PFSK-1 (cell line): Measurements from ENCODE around the gene PGAM1.

Source experiments
- FOXP2 ChIP-seq: optimal IDR thresholded peaks from 2 replicates; pipeline ENCODE3; 2011; ENCODE audit warnings: borderline replicate concordance, control low read depth, inconsistent platforms; ENCODE audit not compliant: insufficient read depth; ENCODE audit errors: extremely low read length, extremely low read depth
- POLR2AphosphoS5 ChIP-seq: IDR thresholded peaks from 2 replicates; pipeline ENCODE4 v1.6.1; 2012; ENCODE audit warnings: low read depth, mild to moderate bottlenecking, control low read depth, low read length, moderate library complexity
- SIN3A ChIP-seq: IDR thresholded peaks from 2 replicates; pipeline ENCODE4 v1.6.1; 2012; ENCODE audit warnings: mild to moderate bottlenecking, low read length, moderate library complexity, borderline replicate concordance; ENCODE audit not compliant: insufficient read depth
- TAF1 ChIP-seq: IDR thresholded peaks from 2 replicates; pipeline ENCODE4 v1.6.1; 2012; ENCODE audit warnings: low read length, control low read depth, borderline replicate concordance; ENCODE audit not compliant: insufficient read depth
- TF ChIP-seq, protein P1 (sequence below), 2 experiments: IDR thresholded peaks; 2 replicates each; pipeline versions ENCODE4 v1.6.1 to v1.8.0; 2011 to 2012; ENCODE audit warnings: low read depth in 2 of 2, low read length in 2 of 2, control low read depth in 1 of 2, inconsistent platforms in 1 of 2, mild to moderate bottlenecking in 1 of 2, moderate library complexity in 1 of 2; ENCODE audit not compliant: insufficient read depth in 1 of 2

The PGAM1 gene

DNA sequence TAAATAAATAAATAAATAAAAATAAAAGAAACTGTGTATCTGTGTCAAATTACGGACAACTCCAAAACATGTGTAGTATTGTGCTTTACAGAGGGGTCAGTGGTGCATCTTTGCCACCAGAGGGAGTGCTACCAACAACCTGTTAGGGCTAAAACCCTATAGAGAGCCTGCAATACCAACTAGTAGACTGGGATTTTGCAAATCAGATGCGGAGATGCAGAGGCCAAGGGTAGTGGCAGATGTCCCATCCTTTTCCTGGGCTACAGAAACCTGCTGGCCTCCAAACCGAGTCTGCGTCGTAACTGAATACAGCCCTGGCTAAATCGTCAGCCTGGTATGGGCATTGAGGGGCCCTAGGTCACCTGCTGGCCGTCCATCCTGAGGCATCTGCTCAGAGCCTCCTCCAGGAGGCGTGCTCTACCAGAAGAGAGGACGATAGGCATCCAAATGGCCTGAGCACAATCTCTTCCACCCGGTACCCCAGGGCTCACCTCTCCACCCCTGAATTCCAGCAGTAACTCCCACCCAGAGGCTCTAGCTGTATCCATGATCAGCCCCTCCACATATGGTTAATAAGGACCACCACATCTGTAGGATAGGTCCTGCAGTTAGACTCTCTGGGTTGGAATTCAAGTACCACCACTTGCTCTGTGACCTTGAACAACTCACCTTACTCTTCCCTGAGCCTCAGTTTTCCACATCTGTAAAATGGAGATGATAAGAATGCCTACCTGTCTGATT lies 18.6 kb upstream of the PGAM1 start:
- no peak for TF ChIP-seq TAF1
- TF ChIP-seq POLR2AphosphoS5 = no peak
- TF ChIP-seq SIN3A = no peak
- no peak for TF ChIP-seq FOXP2
- TF ChIP-seq, protein P1, sequence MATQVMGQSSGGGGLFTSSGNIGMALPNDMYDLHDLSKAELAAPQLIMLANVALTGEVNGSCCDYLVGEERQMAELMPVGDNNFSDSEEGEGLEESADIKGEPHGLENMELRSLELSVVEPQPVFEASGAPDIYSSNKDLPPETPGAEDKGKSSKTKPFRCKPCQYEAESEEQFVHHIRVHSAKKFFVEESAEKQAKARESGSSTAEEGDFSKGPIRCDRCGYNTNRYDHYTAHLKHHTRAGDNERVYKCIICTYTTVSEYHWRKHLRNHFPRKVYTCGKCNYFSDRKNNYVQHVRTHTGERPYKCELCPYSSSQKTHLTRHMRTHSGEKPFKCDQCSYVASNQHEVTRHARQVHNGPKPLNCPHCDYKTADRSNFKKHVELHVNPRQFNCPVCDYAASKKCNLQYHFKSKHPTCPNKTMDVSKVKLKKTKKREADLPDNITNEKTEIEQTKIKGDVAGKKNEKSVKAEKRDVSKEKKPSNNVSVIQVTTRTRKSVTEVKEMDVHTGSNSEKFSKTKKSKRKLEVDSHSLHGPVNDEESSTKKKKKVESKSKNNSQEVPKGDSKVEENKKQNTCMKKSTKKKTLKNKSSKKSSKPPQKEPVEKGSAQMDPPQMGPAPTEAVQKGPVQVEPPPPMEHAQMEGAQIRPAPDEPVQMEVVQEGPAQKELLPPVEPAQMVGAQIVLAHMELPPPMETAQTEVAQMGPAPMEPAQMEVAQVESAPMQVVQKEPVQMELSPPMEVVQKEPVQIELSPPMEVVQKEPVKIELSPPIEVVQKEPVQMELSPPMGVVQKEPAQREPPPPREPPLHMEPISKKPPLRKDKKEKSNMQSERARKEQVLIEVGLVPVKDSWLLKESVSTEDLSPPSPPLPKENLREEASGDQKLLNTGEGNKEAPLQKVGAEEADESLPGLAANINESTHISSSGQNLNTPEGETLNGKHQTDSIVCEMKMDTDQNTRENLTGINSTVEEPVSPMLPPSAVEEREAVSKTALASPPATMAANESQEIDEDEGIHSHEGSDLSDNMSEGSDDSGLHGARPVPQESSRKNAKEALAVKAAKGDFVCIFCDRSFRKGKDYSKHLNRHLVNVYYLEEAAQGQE (IDR thresholded peaks at IDR 0.05; ENCODE audit: insufficient read depth in 1 of 2, low read depth in 2 of 2, low read length in 2 of 2) = no peak

DNA sequence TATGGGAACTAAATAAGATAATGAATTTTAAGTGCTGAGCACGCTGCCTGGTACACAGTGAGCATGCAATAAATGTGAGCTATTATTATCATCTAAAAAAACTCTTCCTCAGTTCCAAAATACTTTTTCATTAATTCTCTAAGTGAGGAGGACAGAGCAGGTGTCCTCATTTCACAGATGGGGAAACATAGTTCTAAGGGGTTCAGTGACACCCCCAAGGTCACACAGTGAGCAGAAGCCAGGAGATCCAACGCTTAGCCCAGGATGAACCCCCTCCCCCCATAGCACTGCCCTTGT lies 18.1 kb upstream of the PGAM1 start:
- TF ChIP-seq SIN3A (no peak), POLR2AphosphoS5 (no peak), TAF1 (no peak), FOXP2 (no peak)
- TF ChIP-seq, protein P1 (IDR thresholded peaks at IDR 0.05; ENCODE audit: insufficient read depth in 1 of 2, low read depth in 2 of 2, low read length in 2 of 2) = no peak

DNA sequence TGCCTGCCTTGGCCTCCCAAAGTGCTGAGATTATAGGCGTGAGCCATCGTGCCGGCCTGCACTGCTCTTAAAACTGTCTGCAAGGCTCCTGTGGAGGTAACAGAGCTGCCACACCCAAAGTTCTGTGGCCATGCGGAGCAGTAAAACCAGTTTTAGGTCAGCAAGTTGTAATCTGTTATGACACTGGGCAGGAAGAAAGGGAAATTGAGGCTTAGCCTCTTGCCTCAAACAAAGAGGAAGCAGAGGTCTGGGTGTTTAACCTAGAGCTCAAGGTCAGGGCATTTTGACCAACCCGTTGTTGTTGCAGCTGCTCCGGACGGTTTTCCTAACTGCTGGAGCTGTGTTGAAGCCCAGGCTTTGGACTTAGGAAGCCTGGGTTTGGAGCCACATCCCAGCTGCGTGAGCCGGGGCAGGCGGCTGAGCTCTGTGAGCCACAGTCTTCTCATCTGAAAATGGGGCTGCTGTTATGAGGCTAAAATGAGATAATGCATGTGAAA lies 17.4 kb upstream of the PGAM1 start:
- TF ChIP-seq, protein P1 (IDR thresholded peaks at IDR 0.05; ENCODE audit: insufficient read depth in 1 of 2, low read depth in 2 of 2, low read length in 2 of 2) = no peak
- no peak for TF ChIP-seq FOXP2
- TF ChIP-seq TAF1 = no peak
- no peak for TF ChIP-seq POLR2AphosphoS5

DNA sequence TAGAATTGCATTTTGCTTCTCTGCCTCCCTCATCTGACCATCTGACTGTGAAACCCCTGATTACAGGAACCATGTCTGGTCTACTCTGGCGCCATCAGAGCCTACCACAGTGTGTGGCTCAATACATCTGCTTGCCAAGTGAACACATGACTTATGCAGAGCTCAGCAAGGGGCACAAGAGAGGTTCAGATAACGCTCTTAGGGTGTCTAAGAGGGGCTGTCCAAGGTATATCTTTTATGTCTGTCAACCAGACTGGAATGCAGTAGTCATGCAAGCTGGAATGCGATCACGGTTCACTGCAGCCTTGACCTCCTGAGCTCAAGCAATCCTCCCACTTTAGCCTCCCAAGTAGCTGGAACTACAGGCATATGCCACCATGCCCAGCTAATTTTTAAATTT lies 14.6 kb upstream of the PGAM1 start:
- no peak for TF ChIP-seq SIN3A
- TF ChIP-seq, protein P1 (IDR thresholded peaks at IDR 0.05; ENCODE audit: insufficient read depth in 1 of 2, low read depth in 2 of 2, low read length in 2 of 2) = no peak
- no peak for TF ChIP-seq POLR2AphosphoS5
- TF ChIP-seq TAF1 = no peak
- TF ChIP-seq FOXP2 = no peak

DNA sequence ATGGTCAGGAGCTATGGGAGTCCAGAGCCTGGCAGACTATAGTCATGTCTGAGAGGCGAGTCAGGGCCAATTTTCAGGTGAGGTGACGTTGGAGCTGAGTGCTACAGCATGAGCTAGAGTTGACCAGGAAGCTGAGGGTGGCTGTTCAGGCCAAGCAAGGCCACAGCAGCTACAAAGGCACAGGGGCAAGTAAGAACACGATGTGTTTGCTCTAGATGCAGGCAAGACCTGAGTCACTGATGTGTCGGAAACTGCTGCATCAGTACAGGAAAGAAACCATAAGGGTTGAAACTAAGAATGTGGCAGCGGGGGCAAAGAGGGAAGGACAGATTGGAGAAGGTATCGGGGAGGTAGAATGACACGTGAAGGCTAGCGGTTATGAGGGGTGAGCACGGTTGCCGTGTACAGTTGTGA lies 13.1 kb upstream of the PGAM1 start:
- no peak for TF ChIP-seq SIN3A
- TF ChIP-seq TAF1 = no peak
- no peak for TF ChIP-seq FOXP2
- no peak for TF ChIP-seq POLR2AphosphoS5
- TF ChIP-seq, protein P1 (IDR thresholded peaks at IDR 0.05; ENCODE audit: insufficient read depth in 1 of 2, low read depth in 2 of 2, low read length in 2 of 2) = no peak
